ENCODE measurements around the gene DCHS1.
A peak's percentile ranks its signal among the peaks of the same experiment; 100 is the strongest.

DCHS1 gene

DNA sequence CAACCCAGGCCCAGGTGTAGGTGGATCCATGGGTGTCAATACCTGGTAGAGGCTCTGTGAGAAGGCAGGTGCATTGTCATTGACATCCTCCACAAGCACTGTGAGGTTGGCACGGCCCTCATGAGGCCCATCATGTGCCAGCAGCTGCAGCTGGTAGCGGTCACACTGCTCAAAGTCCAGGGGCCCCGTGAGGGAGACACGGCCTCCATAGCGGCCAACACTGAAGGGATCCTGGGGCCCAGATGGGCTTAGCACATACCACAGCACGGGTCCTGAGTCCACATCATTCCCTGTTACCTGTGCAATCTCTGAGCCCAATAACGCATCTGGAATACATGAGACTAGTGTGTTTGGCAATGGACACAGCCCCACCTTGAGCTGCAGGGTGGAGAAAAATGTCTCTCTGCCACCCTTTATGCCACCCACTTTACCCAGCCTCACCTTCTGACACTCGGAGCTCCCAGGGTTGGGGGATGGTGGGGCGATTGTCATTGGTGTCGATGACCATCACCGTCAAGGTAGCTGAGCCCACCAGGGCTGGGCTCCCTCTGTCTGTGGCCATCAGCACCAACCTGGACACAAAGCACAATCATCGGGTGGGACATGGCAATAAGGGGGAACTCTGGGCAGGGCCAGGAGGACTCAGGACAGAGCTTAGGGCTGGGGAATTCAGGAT is 30.3 kb downstream of the DCHS1 start:
- no peak for DNase-seq

GRCh38 chr11:6623391-6624363 is 31.9 kb downstream of the DCHS1 start:
- no peak for DNase-seq

- no peak for DNase-seq
Observed at GRCh38 chr11:6622261-6623171, 33.1 kb downstream of the DCHS1 start.

GRCh38 chr11:6621711-6622211 is 33.8 kb downstream of the DCHS1 start:
- DNase-seq: no peak

GRCh38 chr11:6620636-6621035 is 35.0 kb downstream of the DCHS1 start:
- no peak for DNase-seq

GRCh38 chr11:6619004-6619745 is 36.4 kb downstream of the DCHS1 start, which contains the start of gene TPP1:
TSS of gene TPP1 (minus strand) at chr11:6619422. CDS start at chr11:6619400, 22 bp downstream.
- DNase-seq: peak; percentile 95 to 96

DNA sequence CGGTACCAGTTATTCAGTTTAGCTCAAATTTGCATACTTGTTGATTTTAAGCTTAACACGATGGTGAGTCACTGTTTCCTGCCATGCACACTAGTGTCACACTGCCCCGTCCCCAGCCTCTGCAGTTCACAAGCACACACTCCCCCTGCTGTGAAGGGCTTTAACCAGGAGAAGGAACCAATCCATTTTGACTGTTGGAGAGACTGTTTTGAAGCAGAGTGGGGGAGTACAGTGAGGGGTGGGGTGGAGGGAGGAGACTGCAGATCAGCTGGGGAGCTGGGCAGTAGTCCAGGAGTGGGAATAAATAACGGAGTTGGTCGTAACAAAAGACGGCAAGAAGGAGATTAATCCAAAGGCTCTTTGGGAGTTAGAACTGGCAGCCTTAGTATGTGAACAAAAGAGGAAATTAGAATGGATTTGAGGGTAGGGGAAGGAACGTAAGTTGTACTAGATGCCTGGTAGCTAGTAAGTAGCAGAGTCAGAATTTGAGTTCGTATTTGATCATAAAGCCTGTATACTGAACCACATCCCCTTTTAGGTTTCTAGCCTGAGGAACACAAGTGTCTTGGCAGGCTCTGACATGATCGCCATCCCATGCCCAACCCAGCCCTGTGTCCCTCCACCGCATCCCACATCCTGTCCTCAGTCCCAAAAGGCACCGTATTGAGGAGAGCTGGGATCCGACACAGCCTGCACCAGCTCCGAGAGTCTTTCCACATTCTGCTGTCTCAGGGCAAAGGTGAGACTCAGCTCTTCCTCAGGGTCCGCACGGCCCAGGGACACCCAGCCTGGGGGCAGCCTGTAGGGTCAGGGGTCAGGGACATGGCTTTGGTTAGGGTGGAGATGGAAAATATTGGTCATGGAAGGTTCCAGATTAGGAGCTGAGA is 37.2 kb downstream of the DCHS1 start:
- no peak for DNase-seq

DNA sequence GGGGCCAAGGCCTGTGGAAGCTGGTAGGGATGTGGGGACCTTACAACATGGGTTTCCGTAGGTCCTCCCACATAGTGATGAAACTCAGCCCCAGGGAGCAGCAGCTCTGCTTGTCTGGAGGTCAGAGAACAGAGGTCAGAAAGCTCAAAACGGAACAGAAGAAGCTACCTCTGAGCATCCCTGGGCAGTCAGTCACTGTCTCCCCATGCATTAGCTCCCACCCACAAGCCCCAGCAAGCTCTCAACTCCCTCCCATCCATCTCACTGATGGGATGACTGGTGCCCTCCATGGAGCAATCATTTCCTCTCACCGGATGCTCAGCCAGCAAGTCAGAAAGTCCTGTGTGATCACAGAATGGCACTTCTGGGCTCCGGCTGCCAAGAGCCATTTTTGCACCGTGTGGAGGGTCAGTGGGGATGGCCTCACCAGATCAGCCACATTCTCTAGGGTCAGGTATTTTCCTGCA is 38.3 kb downstream of the DCHS1 start:
- no peak for DNase-seq

- DNase-seq: no peak
Observed at GRCh38 chr11:6616596-6617250, 38.9 kb downstream of the DCHS1 start.

DNA sequence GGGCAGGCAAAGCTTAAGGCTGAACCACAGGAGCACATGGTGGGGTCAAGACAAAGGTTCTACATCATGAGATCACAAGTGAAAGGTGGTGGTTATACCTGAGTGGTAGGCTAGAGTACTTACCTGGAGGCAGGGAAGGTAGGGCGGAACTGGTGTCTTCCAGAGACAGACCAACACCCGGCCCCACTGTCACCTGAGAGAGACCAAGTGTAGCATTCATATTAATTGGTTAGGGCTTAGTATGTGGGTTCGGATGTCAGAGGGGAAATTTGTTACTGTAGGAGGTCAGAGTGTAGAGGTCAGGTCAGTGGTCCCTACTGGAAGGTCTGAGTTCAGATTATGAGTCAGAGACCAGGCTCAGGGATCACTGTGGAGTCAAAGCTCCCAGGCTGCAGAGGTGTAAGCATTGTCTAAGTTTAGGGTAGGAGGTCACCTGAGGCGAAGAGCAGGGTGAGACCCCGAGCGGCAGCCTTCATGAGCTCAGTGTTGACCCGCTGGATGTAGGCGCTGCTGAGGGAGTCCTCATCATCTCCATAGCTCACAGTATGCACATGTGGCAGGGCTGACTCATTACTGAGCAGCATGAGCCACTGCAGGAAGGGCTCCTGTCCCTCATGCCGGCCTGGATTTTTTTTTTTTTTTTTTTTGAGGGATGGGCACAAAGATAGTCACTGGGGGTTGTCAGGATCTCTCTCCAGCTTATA is 39.6 kb downstream of the DCHS1 start:
- DNase-seq: no peak

DNA sequence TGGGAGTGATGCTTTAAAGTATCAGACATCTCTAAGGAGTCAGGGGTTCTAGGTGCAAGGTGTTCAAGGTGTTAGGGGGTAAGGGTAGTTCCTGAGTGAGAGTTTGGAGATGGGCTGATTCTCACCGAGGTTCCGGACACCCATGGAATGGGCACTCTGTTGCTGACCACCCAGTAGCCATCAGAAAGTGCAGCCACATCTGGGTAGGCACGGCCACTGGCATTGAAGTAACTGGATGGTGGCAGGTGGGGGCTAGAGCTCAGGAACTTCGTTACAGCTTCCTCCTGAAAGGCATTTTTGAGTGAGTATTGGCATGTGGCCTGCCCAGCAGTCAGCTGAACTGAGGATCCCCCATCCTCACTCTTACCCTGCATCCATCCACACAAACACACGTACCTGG is 40.6 kb downstream of the DCHS1 start:
- no peak for DNase-seq

DNA sequence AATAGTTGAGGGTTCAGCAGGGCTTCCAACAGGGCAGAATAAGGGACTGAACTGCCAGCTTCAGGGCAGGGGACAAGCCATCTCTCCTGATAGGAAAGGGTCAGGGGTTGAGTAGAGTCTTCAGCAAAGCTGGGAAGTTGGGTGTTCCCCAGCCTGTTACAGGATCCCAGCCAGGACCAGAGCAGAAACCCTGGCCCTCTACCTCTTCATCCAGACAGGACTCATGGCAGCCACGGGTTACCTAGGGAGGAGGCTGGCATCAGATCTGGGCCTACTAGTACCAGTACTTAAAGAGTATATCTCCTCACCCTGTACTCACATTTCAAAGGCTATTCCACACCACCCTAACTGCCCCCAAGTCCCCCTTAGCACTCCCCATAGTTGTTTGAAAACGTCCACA is 41.2 kb downstream of the DCHS1 start:
- no peak for DNase-seq

DNA sequence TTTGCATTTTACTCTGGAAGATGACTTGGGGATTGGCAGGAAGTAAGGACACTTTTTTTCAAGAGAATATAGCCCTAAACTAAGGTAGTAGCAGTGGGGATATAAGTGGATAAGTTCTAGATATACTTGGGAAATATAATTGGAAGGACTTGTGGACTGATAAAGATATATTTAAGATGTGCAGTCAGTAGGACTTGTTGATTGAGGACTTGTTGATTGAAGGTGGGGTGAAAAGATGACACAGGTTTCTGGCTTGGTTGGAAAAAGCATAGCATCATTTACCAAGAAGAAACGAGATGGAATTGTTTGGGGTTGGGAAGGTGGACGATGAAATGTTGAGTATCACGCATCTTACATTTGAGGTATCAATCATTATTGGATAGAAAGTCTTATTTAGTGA is 42.1 kb downstream of the DCHS1 start:
- no peak for DNase-seq

DNA sequence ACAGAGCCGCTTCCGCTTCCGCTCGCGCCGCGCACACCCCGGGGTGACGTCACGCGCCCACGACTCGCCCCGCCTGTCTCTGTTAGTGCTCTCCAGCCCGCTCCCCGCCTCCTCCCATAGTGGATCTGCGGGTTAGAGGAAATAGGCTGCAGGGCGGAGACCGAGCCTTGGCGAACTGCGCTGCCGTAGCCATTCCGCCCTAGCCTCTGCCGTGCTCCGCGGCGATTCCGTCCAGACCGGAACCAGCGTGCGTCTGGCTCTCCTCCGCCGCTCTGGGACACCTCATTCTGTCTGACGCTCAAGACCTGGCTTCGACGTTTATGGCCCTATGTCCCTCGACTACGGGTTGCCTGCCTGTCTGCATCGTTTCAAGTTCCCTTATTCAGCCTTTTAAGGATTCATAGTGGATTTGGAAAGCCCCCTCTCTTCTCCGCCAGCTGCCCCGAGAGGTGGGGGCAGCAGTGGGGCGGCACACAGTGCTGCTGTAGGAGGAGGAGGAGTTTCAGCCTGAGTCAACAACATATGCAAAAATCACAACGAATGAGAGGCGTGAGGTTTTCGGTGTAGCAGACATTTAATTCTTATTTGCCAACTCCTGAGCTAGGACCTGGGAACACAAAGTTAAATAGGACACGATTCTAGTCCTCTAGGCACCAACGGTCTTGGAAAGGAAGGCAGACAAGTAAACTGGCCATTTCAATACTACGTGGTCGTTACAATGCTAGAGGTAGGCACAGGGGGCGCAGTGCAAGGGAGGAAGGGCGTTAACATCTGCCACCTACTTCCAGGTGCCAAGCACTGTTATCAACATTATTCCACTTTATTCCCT is 43.2 kb downstream of the DCHS1 start, which contains the start of gene TAF10:
TSS of gene TAF10 (minus strand) at position 4 of the 829 bp plus-strand sequence. CDS start 27 bp downstream, outside the sequence.
- peak; percentile 77 to 93 for DNase-seq

- DNase-seq: no peak
Observed at GRCh38 chr11:6611963-6612212, 43.7 kb downstream of the DCHS1 start.

- no peak for DNase-seq
Observed at GRCh38 chr11:6611092-6611962, 44.3 kb downstream of the DCHS1 start.

GRCh38 chr11:6610591-6610990 is 45.0 kb downstream of the DCHS1 start:
- DNase-seq: no peak

Measured in NCI-H446 (cell line).